Measurements from ENCODE around the gene ETV7. TPM values are rescaled to one million over a fixed set of nuclear protein-coding genes. Genes with fewer than 3 reads are reported as not detected.
A peak's percentile ranks its signal among the peaks of the same experiment; 100 is the strongest.

ETV7 gene
- total RNA-seq, 5 donors from 2014 or later (not counting 1 experiment from before 2014, with no cell fraction given): 0.44 to 3.3 (median 1.1) TPM

DNA sequence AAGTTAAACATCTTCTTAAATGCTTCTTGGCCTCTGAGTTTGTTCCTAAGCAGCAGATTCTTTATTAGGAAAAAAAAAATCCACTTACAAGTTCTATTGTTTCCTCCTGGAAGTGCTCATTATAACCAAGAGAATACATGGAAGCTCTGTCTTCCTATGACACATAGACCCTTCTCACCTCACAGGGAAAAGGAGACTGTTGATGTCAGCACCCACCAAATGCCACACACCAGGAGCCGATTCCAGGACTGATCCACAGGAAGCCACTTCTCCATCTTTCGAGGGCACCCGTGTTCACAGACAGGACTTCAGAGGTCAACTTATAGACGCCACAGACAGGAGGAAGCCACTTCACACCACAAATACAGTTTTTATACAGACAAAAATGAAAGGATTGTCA, 37.4 kb downstream of the ETV7 start:
- H3K4me1 Mint-ChIP-seq: no peaks in the 10 kb centered on the region
- CTCF ChIA-PET: interaction anchor here in 1 of 2 donors (1.6 kb wide), 1 partner anchor 9 kb away, joined by 7 read pairs; no protein-coding TSS in a partner anchor
- ATAC-seq (replicated peaks in 1 of 4) (no peak), DNase-seq (no peak)
- Histone ChIP-seq H3K4me1 (ENCODE audit: control insufficient read depth in 1 of 2, extremely low read depth in 1 of 2, insufficient read depth in 2 of 2, low read length in 2 of 2) (no peaks in the 10 kb centered on the region), H3K4me3 (ENCODE audit: control insufficient read depth in 1 of 2, extremely low read depth in 1 of 2, low read length in 1 of 2) (no peak overlapping the region), H3K27me3 (replicated peaks in 1 of 2; ENCODE audit: control insufficient read depth in 2 of 2, extremely low read depth in 1 of 2, insufficient read depth in 2 of 2, low read length in 1 of 2) (peaks cover 0 to 2% of the 10 kb centered on the region in 2 experiments), H3K27ac (ENCODE audit: low read length) (no peak overlapping the region), H3K36me3 (ENCODE audit: control insufficient read depth in 2 of 2, extremely low read depth in 1 of 2, insufficient read depth in 1 of 2, low read length in 1 of 2) (no peaks in the 10 kb centered on the region), H3K9me3 (no peaks in the 10 kb centered on the region)
- H3K27ac Mint-ChIP-seq: no peak overlapping the region
- POLR2A ChIA-PET: no interaction called here
- WGBS (ENCODE audit: insufficient coverage): no CpG with 5 or more reads among the region's 4 CpGs
- no peaks in the 10 kb centered on the region for H3K27me3 Mint-ChIP-seq
- no peaks in the 10 kb centered on the region for H3K36me3 Mint-ChIP-seq
- H3K9me3 Mint-ChIP-seq: no peaks in the 10 kb centered on the region
- H3K4me3 Mint-ChIP-seq: no peak overlapping the region

DNA sequence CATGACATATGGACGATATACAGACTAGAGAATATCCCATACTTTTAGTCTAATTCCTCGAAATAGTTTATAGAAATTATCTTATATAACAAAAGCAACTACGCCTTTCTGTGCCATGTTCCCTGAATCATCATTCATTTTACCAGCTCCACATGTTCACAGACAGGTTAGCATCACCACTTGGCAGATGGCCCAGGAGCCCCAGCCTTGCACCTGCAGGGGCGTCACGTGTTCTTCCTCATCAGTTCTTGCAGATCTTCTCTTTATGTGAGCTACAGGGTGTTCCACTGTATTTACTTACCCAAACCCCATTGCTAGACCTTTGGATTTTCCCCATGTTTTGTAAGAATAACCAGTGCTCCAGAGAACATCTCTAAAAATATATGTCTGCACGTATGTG, 38.2 kb downstream of the ETV7 start:
- peak in 2 of 4 experiments; percentile 40 to 69 for ATAC-seq (replicated peaks in 1 of 4)
- H3K36me3 Mint-ChIP-seq: no peaks in the 10 kb centered on the region
- peak in 28 of 35 experiments; percentile 6 to 54 (median 26) for DNase-seq

DNA sequence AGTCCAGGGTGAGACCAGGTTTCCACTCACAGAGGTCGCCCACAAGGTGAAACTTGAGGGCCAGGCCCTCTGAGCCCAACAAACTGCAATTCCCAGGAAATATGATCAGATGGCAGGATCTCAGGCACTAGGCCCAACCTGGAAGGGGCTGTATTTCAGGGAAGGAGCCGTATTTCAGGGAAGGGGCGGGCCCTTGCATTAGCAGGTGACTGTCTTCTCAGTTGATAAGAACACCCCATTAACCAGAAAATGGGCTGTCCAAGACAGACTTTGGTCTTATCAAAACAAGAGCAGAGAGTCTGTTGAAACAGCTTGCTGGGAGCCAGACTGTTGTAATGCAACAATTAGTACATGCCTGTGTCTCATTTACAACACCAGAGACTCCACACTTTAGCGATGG, 39.8 kb downstream of the ETV7 start:
- H3K27me3 Mint-ChIP-seq: no peaks in the 10 kb centered on the region
- Histone ChIP-seq H3K36me3 (ENCODE audit: control insufficient read depth in 2 of 2, extremely low read depth in 1 of 2, insufficient read depth in 1 of 2, low read length in 1 of 2) (no peaks in the 10 kb centered on the region), H3K4me1 (ENCODE audit: control insufficient read depth in 1 of 2, extremely low read depth in 1 of 2, insufficient read depth in 2 of 2, low read length in 2 of 2) (no peaks in the 10 kb centered on the region), H3K27ac (ENCODE audit: low read length) (no peak overlapping the region), H3K27me3 (replicated peaks in 1 of 2; ENCODE audit: control insufficient read depth in 2 of 2, extremely low read depth in 1 of 2, insufficient read depth in 2 of 2, low read length in 1 of 2) (peaks cover 0 to 2% of the 10 kb centered on the region in 2 experiments), H3K4me3 (ENCODE audit: control insufficient read depth in 1 of 2, extremely low read depth in 1 of 2, low read length in 1 of 2) (no peak overlapping the region), H3K9me3 (no peaks in the 10 kb centered on the region)
- WGBS (ENCODE audit: insufficient coverage): 96% methylated on average over 2 of the region's 4 CpGs
- ATAC-seq (replicated peaks in 1 of 4): no peak
- DNase-seq: no peak
- ChIA-PET CTCF (no interaction called here), POLR2A (interaction anchor here in 1 of 2 donors (0.6 kb wide), 1 partner anchor 1407 kb away, joined by 3 read pairs; no protein-coding TSS in a partner anchor)
- no peaks in the 10 kb centered on the region for H3K9me3 Mint-ChIP-seq
- H3K27ac Mint-ChIP-seq: no peak overlapping the region
- no peaks in the 10 kb centered on the region for H3K36me3 Mint-ChIP-seq
- no peak overlapping the region for H3K4me3 Mint-ChIP-seq
- no peaks in the 10 kb centered on the region for H3K4me1 Mint-ChIP-seq

More for the DNA sequence above, 38.2 kb downstream of the ETV7 start:
- Mint-ChIP-seq H3K9me3 (no peaks in the 10 kb centered on the region), H3K4me3 (no peak overlapping the region), H3K4me1 (no peaks in the 10 kb centered on the region), H3K27me3 (no peaks in the 10 kb centered on the region), H3K27ac (no peak overlapping the region)
- H3K9me3 ChIP-seq: no peaks in the 10 kb centered on the region
- CTCF ChIA-PET: interaction anchor here in 1 of 2 donors (1.1 kb wide), 1 partner anchor 8 kb away, joined by 4 read pairs; no protein-coding TSS in a partner anchor
- H3K36me3 ChIP-seq (ENCODE audit: control insufficient read depth in 2 of 2, extremely low read depth in 1 of 2, insufficient read depth in 1 of 2, low read length in 1 of 2): no peaks in the 10 kb centered on the region
- peaks cover 0 to 2% of the 10 kb centered on the region in 2 experiments for H3K27me3 ChIP-seq (replicated peaks in 1 of 2; ENCODE audit: control insufficient read depth in 2 of 2, extremely low read depth in 1 of 2, insufficient read depth in 2 of 2, low read length in 1 of 2)
- H3K4me1 ChIP-seq (ENCODE audit: control insufficient read depth in 1 of 2, extremely low read depth in 1 of 2, insufficient read depth in 2 of 2, low read length in 2 of 2): no peaks in the 10 kb centered on the region
- POLR2A ChIA-PET: no interaction called here
- WGBS (ENCODE audit: insufficient coverage): 64% methylated on average over 3 of the region's 6 CpGs
- no peak overlapping the region for H3K27ac ChIP-seq (ENCODE audit: low read length)
- H3K4me3 ChIP-seq (ENCODE audit: control insufficient read depth in 1 of 2, extremely low read depth in 1 of 2, low read length in 1 of 2): no peak overlapping the region

DNA sequence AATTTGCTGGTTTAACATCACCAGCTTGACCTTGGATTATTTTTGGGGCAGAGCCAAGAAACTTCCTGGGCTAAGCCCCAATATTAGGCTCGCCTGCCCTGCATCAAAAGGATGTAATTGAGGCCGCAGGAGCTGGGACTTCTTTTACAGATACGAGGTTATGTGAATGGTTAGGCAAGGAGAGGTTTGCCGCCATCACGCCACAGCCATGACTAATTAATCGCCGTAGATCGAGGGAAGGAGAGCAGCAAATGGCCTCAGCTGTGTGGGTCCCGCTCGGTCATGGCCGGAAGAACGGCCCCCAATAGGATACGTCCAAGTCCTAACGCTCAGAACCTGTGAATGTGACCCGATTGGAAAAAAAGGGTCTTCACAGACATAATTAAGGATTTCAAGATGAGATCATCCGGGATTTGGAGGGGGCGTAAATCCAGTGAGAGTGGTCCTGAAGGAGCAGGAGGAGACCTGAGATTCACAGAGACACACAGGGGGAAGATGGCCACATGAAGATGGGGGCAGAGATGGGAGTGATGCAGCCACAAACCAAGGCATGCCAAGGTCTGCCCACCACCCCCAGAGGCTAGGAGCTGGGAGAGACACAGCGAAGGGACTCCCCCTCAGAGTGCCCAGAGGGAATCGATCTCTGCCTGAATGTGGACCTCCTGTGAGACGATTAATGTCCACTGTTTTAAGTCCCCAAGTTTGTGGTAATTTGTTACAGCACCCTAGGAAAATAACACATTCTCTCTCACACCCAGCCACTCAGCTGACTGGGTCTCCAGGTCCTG, 40.8 kb downstream of the ETV7 start:
- no peaks in the 10 kb centered on the region for H3K27me3 ChIP-seq (replicated peaks in 1 of 2; ENCODE audit: control insufficient read depth in 2 of 2, extremely low read depth in 1 of 2, insufficient read depth in 2 of 2, low read length in 1 of 2)
- no peak overlapping the region for H3K4me3 Mint-ChIP-seq
- H3K4me3 ChIP-seq (ENCODE audit: control insufficient read depth in 1 of 2, extremely low read depth in 1 of 2, low read length in 1 of 2): no peak overlapping the region
- no peaks in the 10 kb centered on the region for H3K4me1 Mint-ChIP-seq
- no peaks in the 10 kb centered on the region for H3K36me3 ChIP-seq (ENCODE audit: control insufficient read depth in 2 of 2, extremely low read depth in 1 of 2, insufficient read depth in 1 of 2, low read length in 1 of 2)
- H3K27ac ChIP-seq (ENCODE audit: low read length): no peak overlapping the region
- ChIA-PET POLR2A (no interaction called here), CTCF (interaction anchor here in 1 of 2 donors (0.6 kb wide), 1 partner anchor 12 kb away, joined by 4 read pairs; no protein-coding TSS in a partner anchor)
- WGBS (ENCODE audit: insufficient coverage): 93% methylated on average over 17 of the region's 20 CpGs
- H3K9me3 ChIP-seq: no peaks in the 10 kb centered on the region
- no peak for ATAC-seq (replicated peaks in 1 of 4)
- H3K27ac Mint-ChIP-seq: no peak overlapping the region
- H3K4me1 ChIP-seq (ENCODE audit: control insufficient read depth in 1 of 2, extremely low read depth in 1 of 2, insufficient read depth in 2 of 2, low read length in 2 of 2): no peaks in the 10 kb centered on the region
- H3K27me3 Mint-ChIP-seq: peaks cover 0 to 2% of the 10 kb centered on the region in 2 donors
- H3K9me3 Mint-ChIP-seq: no peaks in the 10 kb centered on the region
- no peak for DNase-seq
- no peaks in the 10 kb centered on the region for H3K36me3 Mint-ChIP-seq

DNA sequence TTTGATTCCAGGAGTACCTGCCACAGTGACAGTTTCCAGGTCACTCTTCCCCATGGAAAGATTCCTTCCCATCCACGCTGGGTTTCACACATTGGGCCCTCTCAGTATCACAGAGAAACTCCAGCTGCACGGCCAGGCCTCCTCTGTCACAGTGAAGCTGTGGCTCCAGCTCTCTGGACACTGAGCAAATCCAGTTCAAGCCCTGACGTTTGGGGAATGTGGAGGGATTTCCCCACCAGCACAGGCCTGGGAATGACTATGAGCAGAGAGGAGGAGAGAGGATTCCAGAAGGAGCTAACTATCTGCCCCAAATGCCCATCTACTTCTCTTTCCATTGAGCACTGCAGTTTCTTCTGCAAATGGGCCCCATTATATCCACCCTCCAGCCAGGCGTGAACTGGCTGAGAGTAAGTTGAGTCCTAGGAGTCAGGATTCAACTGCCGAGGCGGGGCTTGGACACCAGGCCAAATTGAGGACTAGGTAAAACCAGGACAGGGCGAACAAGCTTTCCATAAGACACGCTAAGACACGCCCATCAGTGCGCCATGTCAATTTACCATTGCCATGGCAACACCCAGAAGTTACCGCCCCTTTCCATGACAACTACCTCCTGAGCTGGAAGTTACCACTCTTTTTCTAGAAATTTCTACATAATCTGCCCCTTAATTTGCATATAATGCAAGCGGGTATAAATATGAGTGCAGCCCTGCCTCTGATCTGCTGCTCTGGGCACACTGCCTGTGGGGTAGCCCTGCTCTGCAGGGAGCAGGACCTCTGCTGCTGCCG, 41.6 kb downstream of the ETV7 start:
- H3K36me3 ChIP-seq (ENCODE audit: control insufficient read depth in 2 of 2, extremely low read depth in 1 of 2, insufficient read depth in 1 of 2, low read length in 1 of 2): no peaks in the 10 kb centered on the region
- H3K27me3 ChIP-seq (replicated peaks in 1 of 2; ENCODE audit: control insufficient read depth in 2 of 2, extremely low read depth in 1 of 2, insufficient read depth in 2 of 2, low read length in 1 of 2): peaks cover 0 to 7% of the 10 kb centered on the region in 2 experiments
- no peak overlapping the region for H3K27ac ChIP-seq (ENCODE audit: low read length)
- Mint-ChIP-seq H3K9me3 (no peaks in the 10 kb centered on the region), H3K27ac (no peak overlapping the region), H3K36me3 (no peaks in the 10 kb centered on the region), H3K4me3 (no peak overlapping the region), H3K27me3 (peaks cover 1 to 3% of the 10 kb centered on the region in 2 donors), H3K4me1 (peaks cover 1 to 2% (median 1%) of the 10 kb centered on the region in 3 donors)
- CTCF ChIA-PET: interaction anchor here (0.6 to 0.7 kb wide), 3 partner anchors 13 to 320 kb away, joined by 3 to 4 read pairs (median 3); no protein-coding TSS in a partner anchor
- ATAC-seq (replicated peaks in 1 of 4): no peak
- DNase-seq: no peak
- H3K4me3 ChIP-seq (ENCODE audit: control insufficient read depth in 1 of 2, extremely low read depth in 1 of 2, low read length in 1 of 2): no peak overlapping the region
- POLR2A ChIA-PET: no interaction called here
- peaks cover 0 to 7% of the 10 kb centered on the region in 2 experiments for H3K4me1 ChIP-seq (ENCODE audit: control insufficient read depth in 1 of 2, extremely low read depth in 1 of 2, insufficient read depth in 2 of 2, low read length in 2 of 2)
- H3K9me3 ChIP-seq: no peaks in the 10 kb centered on the region
- WGBS (ENCODE audit: insufficient coverage): 94% methylated on average over 11 of the region's 13 CpGs

DNA sequence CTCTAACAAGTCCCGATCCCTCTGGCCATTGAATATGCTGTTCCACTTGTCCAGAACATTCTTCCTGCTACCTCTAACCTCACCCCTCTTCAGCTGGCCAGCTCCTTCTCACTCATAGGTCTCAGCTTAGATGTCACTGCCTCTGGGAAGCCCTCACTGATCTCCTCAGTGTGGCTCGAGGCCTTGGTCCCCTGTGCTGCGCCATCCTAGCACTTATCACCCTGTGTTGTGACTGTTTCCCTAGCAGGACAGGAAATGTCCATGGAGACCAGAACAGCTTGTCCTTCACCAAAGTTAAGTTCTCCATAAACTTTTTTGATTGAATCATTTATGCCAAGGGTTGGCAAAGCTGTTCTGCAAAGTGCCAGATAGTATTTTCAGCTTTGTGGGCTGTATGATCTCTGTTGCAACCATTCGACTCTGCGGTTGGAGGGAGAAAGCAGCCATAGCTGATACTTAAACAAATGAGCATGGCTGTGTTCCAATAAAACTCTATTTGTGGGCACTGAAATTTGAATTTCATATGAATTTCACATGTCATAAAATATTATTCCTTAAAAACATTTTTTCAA, 44.3 kb downstream of the ETV7 start:
- no peaks in the 10 kb centered on the region for H3K9me3 Mint-ChIP-seq
- Histone ChIP-seq H3K27me3 (replicated peaks in 1 of 2; ENCODE audit: control insufficient read depth in 2 of 2, extremely low read depth in 1 of 2, insufficient read depth in 2 of 2, low read length in 1 of 2) (peaks cover 4 to 20% of the 10 kb centered on the region in 2 experiments), H3K4me1 (ENCODE audit: control insufficient read depth in 1 of 2, extremely low read depth in 1 of 2, insufficient read depth in 2 of 2, low read length in 2 of 2) (peaks cover 0 to 11% of the 10 kb centered on the region in 2 experiments), H3K9me3 (no peaks in the 10 kb centered on the region), H3K36me3 (ENCODE audit: control insufficient read depth in 2 of 2, extremely low read depth in 1 of 2, insufficient read depth in 1 of 2, low read length in 1 of 2) (no peaks in the 10 kb centered on the region), H3K4me3 (ENCODE audit: control insufficient read depth in 1 of 2, extremely low read depth in 1 of 2, low read length in 1 of 2) (no peak overlapping the region), H3K27ac (ENCODE audit: low read length) (no peak overlapping the region)
- ATAC-seq (replicated peaks in 1 of 4) (no peak), DNase-seq (no peak)
- no peaks in the 10 kb centered on the region for H3K36me3 Mint-ChIP-seq
- peaks cover 6 to 13% of the 10 kb centered on the region in 2 donors for H3K27me3 Mint-ChIP-seq
- H3K4me1 Mint-ChIP-seq: peaks cover 6 to 8% (median 8%) of the 10 kb centered on the region in 3 donors
- POLR2A ChIA-PET: no interaction called here
- no peak overlapping the region for H3K27ac Mint-ChIP-seq
- CTCF ChIA-PET: interaction anchor here in 1 of 2 donors (0.6 kb wide), 2 partner anchors 312 to 1244 kb away, joined by 3 read pairs; no protein-coding TSS in a partner anchor
- WGBS (ENCODE audit: insufficient coverage): 100% methylated on average over 3 of the region's 5 CpGs
- H3K4me3 Mint-ChIP-seq: no peak overlapping the region

Measured in T-cell (primary cell).